Caki2 (cell line): ENCODE data around the gene FUBP3. TPM values are rescaled to one million over a fixed set of nuclear protein-coding genes. Genes with fewer than 3 reads are reported as not detected.

ENCODE experiments used
- DNase-seq: peaks from one replicate; pipeline ENCODE4 v3.0.0-alpha.2; 2015; ENCODE audit warnings: low read depth
- in situ Hi-C: cut with HindIII; loops from 2 replicates; pipeline ENCODE4 v1.10.0; 2016; ENCODE audit warnings: low sequenced_read_pairs, low pct_unique_long_range_greater_than_20kb, mixed read lengths
- total RNA-seq: library from RNA; depleted of rRNA; stranded (reverse); fragments of >200 nt; shearing (Covaris generic); gene quantifications from 2 replicates; pipeline ENCODE4 v1.2.3, GENCODE V29; 2014; ENCODE audit warnings: low replicate concordance; rRNA removed

FUBP3 gene, protein sequence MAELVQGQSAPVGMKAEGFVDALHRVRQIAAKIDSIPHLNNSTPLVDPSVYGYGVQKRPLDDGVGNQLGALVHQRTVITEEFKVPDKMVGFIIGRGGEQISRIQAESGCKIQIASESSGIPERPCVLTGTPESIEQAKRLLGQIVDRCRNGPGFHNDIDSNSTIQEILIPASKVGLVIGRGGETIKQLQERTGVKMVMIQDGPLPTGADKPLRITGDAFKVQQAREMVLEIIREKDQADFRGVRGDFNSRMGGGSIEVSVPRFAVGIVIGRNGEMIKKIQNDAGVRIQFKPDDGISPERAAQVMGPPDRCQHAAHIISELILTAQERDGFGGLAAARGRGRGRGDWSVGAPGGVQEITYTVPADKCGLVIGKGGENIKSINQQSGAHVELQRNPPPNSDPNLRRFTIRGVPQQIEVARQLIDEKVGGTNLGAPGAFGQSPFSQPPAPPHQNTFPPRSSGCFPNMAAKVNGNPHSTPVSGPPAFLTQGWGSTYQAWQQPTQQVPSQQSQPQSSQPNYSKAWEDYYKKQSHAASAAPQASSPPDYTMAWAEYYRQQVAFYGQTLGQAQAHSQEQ
- total RNA-seq = 23.8 and 28.4 TPM in 2 replicates

DNA sequence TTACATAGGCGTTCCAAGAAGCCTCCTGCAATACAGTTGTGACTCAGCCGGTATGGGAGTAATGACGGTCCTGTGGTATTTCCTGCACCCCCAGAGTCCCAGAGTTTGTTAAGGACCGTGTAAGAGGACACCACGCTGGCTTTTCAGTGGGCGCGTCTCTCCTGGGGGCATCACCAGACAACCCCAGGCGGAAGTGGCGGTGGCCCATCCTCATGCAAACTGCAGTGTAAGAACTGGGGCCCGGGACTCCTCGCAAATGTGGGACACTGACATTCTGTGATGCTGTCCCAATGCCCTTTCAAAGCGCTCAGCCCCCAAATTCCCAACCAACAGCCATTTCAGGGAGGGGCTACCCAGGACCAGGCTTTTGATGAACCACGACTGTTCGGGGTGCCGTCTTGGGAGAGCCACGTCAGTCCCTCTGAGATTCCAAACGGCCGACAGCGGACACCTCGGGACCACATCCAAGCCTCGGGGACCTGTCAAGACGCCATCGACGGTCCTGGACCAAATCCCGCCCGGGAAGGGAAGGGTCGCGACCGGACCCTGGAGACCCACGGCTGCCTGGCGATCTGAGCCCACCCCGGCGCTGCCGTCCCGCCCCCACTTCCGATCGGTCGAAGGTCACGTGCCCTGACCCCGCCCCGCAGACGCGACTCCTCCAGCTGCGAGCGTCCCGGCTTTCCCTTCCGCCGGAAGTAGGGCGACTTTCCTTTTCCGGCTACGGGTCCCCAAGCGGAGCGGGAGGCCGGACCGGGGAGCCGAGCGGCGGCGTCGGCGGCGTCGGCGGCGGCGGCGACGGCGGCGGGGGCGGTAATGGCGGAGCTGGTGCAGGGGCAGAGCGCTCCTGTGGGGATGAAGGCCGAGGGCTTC is at the start of gene FUBP3:
FUBP3 (plus strand) TSS at position 713 of the 873 bp plus-strand sequence; CDS start at position 817, 104 bp downstream.
- in situ Hi-C loops = no loop called here
- DNase-seq = peak; percentile 81

DNA sequence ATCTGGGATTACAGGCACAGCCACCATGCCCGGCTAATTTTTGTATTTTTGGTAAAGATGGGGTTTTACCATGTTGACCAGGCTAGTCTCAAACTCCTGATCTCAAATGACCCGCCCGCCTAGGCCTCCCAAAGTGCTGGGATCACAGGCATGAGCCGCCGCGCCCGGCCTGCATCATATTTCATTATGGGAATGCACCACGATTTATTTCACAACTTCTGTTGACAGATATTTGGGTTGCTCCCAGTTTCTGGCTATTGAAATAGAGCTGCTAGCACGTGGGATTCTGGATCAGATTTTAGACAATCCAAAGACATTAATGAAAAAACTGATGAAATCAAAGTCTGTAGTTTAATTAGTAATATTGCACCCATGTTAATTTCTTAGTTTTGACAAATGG is 48.4 kb upstream of the FUBP3 start:
- in situ Hi-C loops = no loop called here
- DNase-seq = no peak

DNA sequence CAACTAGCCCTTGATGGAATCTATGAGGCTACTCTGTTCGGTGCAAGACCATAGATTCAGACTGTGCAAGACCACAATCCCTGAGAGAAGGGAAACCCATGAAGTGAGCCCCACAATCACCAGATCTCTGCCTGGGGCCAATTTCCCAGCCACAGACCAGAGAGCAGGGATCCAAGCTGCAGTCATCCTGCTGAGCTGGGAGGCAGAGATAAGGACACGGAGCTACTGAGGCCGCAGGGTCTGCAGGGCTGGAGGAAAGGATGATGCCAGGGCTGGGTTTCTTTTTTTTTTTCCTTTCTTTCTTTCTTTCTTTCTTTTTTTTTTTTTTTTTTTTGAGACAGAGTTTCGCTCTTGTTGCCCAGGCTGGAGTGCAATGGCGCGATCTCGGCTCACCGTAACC is 47.7 kb upstream of the FUBP3 start:
- in situ Hi-C loops = no loop called here
- no peak for DNase-seq

DNA sequence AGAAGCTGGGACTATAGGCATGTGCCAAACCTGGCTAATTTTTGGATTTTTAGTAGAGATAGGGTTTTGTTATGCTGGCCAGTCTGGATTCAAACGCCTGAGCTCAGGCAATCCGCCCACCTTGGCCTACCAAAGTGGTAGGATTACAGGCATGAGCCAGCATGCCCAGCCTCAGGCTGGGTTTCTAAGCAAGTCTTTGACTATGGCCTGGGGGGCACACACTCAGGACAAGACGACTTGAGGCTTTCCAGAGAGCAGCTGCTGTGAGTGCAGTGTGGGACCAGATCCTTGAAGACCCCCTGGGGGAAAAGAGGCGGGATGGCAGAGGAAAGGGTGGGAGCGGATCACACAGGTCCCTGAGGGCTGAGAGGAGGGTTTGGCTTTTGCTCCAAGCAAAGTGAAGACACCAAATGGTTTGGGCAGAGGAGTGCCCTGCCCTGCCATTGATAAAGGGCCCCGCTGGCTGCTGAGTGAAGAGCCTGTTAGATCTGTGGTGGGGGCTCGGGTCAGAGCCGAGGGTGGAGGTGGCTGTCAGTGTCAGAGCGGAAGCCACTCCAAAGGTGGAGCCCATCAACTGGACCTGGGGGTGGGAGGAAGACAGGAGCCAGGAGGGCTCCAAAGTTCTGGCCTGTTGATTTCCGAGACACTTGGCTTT is 46.8 kb upstream of the FUBP3 start:
- no peak for DNase-seq
- in situ Hi-C loops = no loop called here

DNA sequence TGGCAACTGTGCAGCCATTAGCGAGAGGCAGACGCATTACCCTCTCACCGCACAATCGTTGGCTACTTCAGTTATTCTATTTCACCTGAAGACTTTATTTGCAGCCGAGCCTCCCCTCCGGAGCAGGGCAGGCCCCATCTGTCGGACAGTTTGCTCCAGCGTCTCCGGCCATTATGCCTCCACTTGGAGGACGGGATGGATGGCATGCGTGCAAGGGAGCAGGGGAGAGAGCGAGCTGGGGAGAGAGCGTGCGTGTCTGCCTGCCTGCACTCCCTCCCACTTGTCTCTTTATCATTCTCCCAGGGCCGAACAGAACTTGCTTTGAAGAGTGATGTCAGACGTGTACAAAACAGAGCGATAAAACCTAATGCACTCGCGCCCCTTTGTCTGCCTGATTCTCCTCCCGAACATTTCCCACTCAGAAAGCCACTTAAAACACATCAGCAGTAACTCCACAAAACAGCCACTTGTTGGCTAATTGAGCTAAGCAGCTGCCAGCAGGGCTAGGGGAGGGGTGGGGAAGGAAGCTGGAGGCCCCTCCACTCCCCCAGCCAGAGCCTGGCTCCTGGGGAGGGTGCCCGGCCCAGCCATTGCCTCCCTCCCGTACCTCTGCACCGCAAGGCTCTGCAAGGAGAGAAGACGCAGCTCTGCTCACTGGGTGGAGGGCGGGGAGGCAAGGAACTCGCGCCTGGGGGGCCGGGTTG is 43.4 kb upstream of the FUBP3 start:
- DNase-seq = no peak
- in situ Hi-C loops = no loop called here

DNA sequence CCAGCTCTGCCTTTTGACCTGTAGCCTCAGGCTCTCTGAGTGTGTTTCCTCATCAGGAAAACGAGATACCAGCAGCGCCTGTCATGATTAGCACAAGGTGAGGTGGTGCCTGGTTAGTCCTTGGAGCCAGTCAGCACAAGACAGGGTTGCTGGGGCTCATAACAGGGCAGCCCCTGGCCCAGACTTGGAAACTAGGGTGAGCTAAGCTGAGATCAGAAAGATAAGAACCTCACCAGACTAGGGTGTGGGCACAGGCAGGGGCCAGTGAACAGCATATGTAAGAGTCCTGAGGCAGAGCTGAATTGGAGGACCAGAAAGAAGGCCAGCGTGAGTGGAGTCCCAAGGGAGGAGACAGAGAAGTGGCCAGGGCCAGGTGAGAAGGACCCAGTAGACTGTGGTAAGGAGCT is 42.7 kb upstream of the FUBP3 start:
- in situ Hi-C loops = no loop called here
- no peak for DNase-seq

DNA sequence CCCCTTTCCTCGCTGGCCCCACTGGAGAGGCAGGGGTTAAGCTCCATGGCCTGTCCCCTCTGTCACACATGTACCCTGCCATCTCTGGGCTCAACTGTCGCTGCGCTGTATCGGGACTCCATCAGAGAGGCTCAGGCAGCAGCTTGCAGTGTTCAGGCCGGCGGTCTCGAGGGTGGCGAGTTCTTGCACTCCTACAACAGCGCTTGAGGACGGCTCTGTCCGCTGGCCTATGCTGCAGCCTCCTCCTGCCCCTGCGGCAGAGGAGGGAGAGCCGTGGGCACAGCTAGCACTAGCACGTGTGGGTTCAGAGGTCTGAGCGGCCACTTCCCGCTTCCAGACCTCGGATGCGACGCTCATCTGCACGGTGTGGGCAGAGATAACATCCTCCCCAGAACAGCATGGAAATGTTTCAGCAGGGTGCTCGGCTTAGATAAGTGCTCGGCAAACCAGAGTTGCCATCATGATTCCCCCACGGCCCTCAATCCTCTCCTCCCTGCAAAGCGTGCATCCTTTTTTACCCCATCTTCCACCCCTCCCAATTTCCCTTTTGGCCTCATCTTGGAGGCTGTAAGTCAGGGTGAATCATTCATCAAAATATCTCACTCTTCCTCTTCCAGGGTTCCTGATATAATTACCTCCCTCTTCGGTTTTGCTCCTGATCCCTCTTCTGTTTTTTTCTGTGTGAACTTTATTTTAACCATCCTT is 41.9 kb upstream of the FUBP3 start:
- no peak for DNase-seq
- in situ Hi-C loops = no loop called here

DNA sequence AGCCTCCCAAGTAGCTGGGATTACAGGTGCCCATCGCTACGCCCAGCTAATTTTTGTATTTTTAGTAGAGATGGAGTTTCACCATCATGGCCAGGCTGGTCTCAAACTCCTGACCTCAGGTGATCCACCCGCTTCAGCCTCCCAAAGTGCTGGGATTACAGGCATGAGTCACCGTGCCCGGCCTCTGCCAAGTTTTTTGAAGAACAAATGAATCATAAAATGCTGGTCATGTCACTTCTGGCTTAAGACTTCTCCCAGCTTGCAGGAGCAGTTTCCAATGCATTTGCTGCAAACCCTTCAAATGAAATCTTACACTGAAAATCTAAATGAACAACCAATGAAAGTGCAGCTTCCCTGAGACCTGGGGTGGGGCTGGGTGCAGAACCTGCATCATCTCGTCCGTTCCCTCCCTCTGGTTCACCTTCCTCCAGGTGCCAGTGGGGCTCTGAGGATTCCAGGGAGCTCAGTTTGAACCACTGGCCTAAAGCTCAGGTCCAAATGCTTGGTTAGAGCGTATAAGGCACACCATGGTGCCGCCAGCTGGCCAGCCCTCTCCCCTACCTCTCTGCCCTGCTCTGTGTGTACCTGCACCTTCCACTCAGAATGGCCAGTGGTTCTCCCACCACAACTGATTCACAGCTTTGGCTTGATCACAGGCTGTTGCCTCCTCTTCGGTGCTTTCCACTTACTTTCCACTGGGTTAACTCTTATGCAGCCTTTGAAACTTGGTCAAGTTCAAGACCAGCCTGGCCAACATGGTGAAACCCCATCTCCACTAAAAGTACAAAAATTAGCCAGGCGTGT is 39.8 kb upstream of the FUBP3 start:
- peak; percentile 28 for DNase-seq
- in situ Hi-C loops = no loop called here

DNA sequence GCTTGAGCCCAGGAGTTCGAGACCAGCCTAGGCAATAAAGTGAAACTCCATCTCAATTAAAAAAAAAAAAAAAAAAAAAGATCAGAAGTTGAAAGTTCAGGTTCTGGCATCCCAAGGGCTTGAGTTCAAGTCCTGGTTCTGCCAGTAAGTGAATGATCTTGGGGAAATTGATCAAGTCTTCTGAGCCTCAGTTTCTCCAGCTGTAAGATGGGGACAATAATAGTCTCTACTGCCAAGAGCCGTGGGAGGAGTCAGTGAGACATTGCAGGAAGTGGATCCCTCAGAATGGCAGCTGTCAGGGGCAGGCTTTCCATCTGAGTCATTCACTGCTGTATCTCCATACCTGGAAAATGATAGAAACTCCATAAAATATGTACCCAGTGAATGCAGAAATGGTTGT is 37.8 kb upstream of the FUBP3 start:
- DNase-seq = no peak
- in situ Hi-C loops = no loop called here

DNA sequence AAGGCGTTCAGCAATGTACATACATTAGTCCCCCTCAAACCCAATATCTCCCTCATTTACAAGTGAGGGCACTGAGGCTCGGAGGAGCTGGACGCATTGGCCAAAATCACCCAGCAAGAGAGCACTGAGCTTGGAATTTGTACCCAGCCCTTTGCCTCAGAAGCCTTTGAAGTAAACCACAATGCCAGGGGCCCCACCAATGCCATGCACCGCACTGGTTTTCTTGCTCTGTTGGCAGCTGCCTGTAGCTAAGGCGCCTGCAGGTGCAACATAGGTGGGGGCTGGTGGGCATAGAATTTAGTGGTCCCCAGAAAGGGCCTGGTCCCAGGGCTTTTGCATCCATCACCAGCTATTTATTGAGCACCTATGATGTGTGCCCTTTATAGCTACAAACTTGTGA is 37.3 kb upstream of the FUBP3 start:
- DNase-seq = no peak
- in situ Hi-C loops = no loop called here

DNA sequence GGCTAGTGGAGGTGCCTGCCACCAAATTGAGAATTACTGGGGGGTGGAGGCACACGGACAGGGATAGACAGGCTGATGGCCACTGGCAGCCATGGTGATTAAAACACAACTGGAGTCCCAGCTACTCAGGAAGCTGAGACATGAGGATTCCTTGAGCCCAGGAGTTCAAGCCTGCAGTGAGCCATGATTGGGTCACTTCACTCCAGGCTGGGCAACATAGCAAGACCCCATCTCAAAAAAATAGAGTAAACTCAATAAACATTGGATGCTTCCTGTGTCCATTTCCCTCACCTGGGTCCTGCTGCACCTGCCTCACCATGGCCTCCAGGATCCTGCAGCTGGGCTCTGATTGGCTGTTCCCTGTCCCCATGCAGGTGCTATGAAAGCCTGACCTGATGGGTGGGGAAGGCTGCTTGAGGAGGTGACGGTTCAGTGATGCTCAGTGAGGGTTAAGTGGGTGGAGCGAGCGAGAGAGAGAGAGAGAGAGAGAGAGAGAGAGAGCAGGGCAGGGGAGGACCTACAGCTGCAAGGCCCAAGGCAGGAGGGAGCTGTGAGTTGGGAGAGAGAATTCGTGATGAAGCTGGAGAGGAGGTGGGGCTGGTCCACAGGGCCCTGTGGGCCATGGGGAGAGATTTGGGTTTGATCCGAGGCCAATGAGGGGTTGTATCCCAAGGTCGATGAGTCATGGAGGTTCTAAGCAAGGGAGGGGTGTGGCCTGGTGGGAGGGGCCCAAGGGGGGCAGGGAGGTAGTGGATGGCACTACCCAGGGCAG is 36.7 kb upstream of the FUBP3 start:
- in situ Hi-C loops = no loop called here
- DNase-seq = peak; percentile 66

DNA sequence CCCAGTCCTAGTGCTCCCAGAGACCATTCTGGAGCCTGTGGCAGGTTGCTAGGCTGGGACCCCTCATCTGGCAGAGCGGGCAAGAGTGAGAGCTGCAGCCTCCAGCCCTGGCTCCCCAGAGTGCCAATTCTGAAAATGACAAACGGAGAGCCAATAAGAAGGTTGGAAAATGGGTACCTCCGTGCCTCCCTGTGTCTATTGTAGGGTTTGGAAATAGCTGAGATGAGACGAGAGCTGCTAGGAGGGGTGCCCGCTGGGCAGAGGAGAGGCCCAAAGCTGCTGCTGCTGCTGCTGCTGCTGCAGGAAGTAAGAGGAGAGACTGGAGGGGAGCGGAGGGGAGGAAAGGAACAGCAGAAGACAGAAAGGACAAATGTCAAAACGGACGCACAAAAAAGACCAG is 36.0 kb upstream of the FUBP3 start:
- in situ Hi-C loops = no loop called here
- no peak for DNase-seq

DNA sequence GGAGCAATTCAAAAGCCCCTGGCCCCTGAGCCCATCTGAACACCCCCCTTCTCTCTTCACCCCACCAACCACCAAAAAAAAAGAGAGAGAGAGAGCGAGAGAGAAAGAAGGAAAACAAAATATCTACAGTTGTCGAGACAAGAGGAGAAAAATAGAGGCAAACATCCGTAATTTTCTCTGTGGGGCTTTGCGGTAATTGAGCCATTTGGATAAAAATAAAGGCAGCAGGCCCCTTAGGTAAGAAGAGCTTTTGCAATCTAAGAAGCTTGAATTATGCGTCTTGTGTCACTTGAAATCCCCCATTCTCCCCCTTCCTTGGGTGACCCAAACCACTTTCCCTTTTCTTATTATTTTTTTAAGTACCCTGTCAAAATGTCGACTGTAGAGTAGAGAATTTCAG is 35.5 kb upstream of the FUBP3 start:
- in situ Hi-C loops = no loop called here

DNA sequence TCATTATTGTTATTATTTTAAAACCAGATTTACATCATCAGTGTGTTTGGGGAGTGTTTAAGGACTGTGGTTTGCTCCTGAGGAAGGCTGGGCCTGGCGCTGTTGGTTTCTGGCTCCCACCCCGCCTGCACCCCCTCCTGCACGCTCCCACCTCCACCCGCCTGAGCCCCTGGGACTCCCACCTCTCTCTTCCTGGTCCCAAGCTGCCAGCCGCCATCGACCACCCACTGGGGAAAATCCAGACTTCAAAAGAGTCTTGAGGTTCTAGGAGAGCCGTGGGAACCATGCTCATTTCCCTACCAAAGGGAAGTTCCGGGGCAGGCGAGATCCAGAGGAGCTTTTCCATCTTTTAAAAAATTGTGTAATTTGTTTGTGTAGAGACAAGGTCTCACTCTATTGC is 35.0 kb upstream of the FUBP3 start:
- in situ Hi-C loops = no loop called here
- no peak for DNase-seq

More for the DNA sequence above, 35.5 kb upstream of the FUBP3 start:
- DNase-seq = no peak

DNA sequence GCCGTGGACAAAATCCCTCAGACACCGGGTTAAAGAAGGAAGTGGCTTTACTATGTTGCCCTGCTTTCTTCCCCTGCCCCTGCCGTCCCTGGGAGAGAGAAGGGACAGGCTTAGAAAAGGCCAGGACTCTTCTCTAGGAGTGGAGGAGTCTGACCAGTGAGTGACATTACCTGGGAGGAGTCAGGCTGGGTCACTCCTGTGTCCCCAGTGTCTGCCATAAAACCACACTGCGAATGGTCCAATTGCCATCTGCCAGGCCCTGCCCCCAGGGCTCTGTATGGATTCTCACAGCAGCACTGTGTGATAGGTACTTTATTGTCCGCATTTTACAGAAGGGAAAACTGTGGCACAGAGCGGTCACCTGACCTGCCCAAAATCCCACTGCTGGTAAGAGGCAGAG is 31.3 kb upstream of the FUBP3 start:
- in situ Hi-C loops = no loop called here
- DNase-seq = no peak

DNA sequence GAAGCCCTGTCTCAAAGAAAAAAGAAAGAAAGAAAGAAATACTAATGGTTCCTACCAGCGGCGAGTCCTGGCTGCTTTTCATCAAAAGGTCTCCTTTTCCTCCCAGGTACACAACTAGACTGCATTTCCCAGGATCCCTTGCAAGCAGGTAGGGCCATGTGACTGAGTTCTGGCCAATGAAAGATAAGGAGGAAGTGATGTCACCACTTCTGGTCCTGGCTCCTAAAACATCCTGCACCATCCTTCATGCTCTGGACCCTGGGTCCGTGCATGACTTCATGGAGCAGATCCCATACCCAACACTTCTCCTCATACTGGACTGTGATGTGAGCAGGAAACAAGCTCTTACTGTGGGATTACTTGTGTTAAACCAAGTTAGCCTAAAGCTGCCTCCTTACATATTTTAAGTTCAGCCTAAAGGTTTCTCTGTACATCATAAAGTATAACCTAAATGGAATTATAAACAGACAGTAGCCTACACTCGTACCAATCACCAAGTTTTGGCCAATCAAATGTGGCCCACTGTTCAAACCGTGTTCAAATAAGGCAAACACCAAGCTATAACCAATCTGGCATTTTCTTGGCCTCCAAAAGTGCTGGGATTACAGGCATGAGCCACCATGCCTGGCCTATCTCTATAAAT is 30.2 kb upstream of the FUBP3 start:
- in situ Hi-C loops = no loop called here
- DNase-seq = no peak
